ENCODE results near the gene ASIC2.

GRCh38 chr17:33049781-33050414, 243.2 kb downstream of the ASIC2 start:
- peak in 1 of 3 experiments; percentile 29 for TF ChIP-seq CTCF (IDR thresholded peaks at IDR 0.05)
- TF ChIP-seq POLR2A (IDR thresholded peaks at IDR 0.05), result no peak

All from vagina (tissue), 2 donors.